Naive thymus-derived CD4-positive, alpha-beta T cell (primary cell): Measurements from ENCODE around the gene EIF6. TPM values are rescaled to one million over a fixed set of nuclear protein-coding genes. Genes with fewer than 3 reads are reported as not detected.
"Not testable (repeated sequence)": the region's sequence is repeated elsewhere in the genome, so short reads cannot be mapped to it uniquely, and the experiment has no call there.

ENCODE experiments used
- ATAC-seq: fragments of 150-1000 bp; cut with Tn5 transposase; 2 replicates; pipeline ENCODE4 v1.10.0; 2021; ENCODE audit warnings: mild to moderate bottlenecking, moderate library complexity
- CTCF ChIA-PET: fragments of 350-600 bp; sonication (Branson Sonifier 250); formaldehyde crosslinking; loops from one replicate; lab custom pipeline; 2021; ENCODE audit warnings: antibody characterized with exemption; lab: Charles Lee
- POLR2A ChIA-PET: fragments of 350-600 bp; sonication (Branson Sonifier 250); formaldehyde crosslinking; loops from one replicate; lab custom pipeline; 2021; ENCODE audit warnings: antibody characterized with exemption, inconsistent platforms; lab: Charles Lee
- DNase-seq, 9 donors: peaks; one replicate each; pipeline versions ENCODE4 v3.0.0 to v3.0.0-alpha.2; 2020 to 2022; ENCODE audit warnings: mixed read lengths in 1 of 9
- H3K27ac ChIP-seq: one replicate; pipeline ENCODE4 v1.7.0; 2013; ENCODE audit warnings: mild to moderate bottlenecking, low read depth, low read length, moderate library complexity
- H3K27me3 ChIP-seq, 2 donors: one replicate each; pipeline ENCODE4 v1.7.0; 2013; ENCODE audit warnings: low read length in 2 of 2, mild to moderate bottlenecking in 2 of 2, moderate library complexity in 2 of 2; ENCODE audit not compliant: control insufficient read depth in 2 of 2, insufficient read depth in 2 of 2
- H3K36me3 ChIP-seq, 3 experiments: 1 replicate in 2 of 3; 2 replicates in 1 of 3; pipeline ENCODE4 v1.7.0; 2013; ENCODE audit warnings: low read length in 3 of 3, mild to moderate bottlenecking in 3 of 3, moderate library complexity in 1 of 3; ENCODE audit not compliant: insufficient read depth in 3 of 3, control insufficient read depth in 2 of 3
- H3K4me1 ChIP-seq, 2 donors: one replicate each; pipeline ENCODE4 v1.7.0; 2013; ENCODE audit warnings: low read length in 2 of 2, mild to moderate bottlenecking in 2 of 2, moderate library complexity in 1 of 2; ENCODE audit not compliant: control insufficient read depth in 2 of 2, insufficient read depth in 2 of 2
- H3K4me3 ChIP-seq: 2 replicates; pipeline ENCODE4 v1.7.0; 2013; ENCODE audit warnings: mild to moderate bottlenecking, low read length
- H3K9me3 ChIP-seq, 3 experiments: 1 replicate in 2 of 3; 2 replicates in 1 of 3; pipeline ENCODE4 v1.7.0; 2013; ENCODE audit warnings: low read length in 3 of 3; ENCODE audit not compliant: control insufficient read depth in 2 of 3
- H3K27ac Mint-ChIP-seq, 9 donors: one replicate each; pipeline ENCODE4 v1.8.0; 2020 to 2022; ENCODE audit warnings: mixed read lengths in 9 of 9, mild to moderate bottlenecking in 8 of 9, moderate library complexity in 5 of 9, inconsistent platforms in 2 of 9
- H3K27me3 Mint-ChIP-seq, 5 donors: one replicate each; pipeline ENCODE4 v1.8.0; 2021 to 2022; ENCODE audit warnings: mixed read lengths in 5 of 5, mild to moderate bottlenecking in 1 of 5
- H3K36me3 Mint-ChIP-seq, 5 donors: one replicate each; pipeline ENCODE4 v1.8.0; 2020 to 2022; ENCODE audit warnings: mixed read lengths in 5 of 5, mild to moderate bottlenecking in 3 of 5, inconsistent platforms in 1 of 5
- H3K4me1 Mint-ChIP-seq, 7 donors: one replicate each; pipeline ENCODE4 v1.8.0; 2020 to 2022; ENCODE audit warnings: mixed read lengths in 7 of 7, mild to moderate bottlenecking in 3 of 7, inconsistent platforms in 1 of 7
- H3K4me3 Mint-ChIP-seq, 10 donors: one replicate each; pipeline ENCODE4 v1.8.0; 2020 to 2022; ENCODE audit warnings: mild to moderate bottlenecking in 10 of 10, mixed read lengths in 10 of 10, moderate library complexity in 6 of 10, inconsistent platforms in 2 of 10
- H3K9me3 Mint-ChIP-seq, 11 donors: one replicate each; pipeline ENCODE4 v1.8.0; 2020 to 2022; ENCODE audit warnings: mixed read lengths in 11 of 11, mild to moderate bottlenecking in 4 of 11, inconsistent platforms in 1 of 11, moderate library complexity in 1 of 11
- intact Hi-C, 2 donors: fragments of 100-400 bp; cut with micrococcal nuclease; formaldehyde crosslinking; loops; one replicate each; pipeline ENCODE4 v1.15.1; 2023
- polyA plus RNA-seq, 2 donors: library from polyadenylated mRNA; unstranded; fragments of 300-500 nt; fragmentation: Illumina TruSeq; gene quantifications; one replicate each; pipeline ENCODE4 v1.2.3, GENCODE V29; 2021
- total RNA-seq, 6 experiments: library from RNA in 5 of 6; stranded (reverse) in 5 of 6; gene quantifications; 1 replicate in 5 of 6; 2 replicates in 1 of 6; pipeline ENCODE4 v1.2.3 and lab custom pipeline; 2021 to 2026

Gene EIF6
- total and polyA plus RNA-seq, 7 experiments from 2014 or later, result 35.4 to 150 (median 55.2) TPM

DNA sequence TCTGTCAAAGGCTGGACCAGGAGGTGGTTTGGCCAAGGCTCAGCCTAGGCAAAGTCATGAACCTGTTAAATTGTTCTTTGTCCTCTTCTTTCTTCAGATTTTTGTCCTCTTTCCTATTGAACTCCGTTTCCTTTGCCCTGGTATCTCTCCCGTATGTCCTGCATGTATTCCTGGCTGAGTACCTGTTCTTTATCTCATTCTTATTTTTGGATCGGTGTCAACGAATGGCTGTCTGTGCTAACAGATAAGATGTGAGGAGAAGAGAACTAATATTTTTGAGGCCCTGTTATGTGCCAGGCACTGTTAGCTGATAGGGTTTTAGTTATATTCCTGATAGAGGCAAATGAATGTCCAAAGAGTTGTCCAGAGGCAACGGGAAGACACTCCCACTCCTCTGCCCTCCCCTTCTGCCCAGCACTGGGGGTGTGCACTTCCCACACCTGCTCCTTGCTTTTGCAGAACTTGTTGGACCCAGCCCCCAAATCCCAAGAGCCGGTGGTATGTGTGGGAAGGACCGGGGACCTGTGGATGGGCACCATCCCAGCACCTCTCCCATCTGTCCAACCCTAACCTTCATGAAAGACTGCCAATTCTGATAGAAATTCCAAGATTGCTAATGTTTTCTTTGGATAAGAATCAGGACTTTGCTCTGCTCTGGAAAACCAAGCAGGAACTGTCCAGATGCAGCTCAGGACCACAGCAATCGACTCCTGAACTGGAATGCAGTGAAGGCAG, 27.2 kb downstream of the EIF6 start:
- no peak overlapping the region for H3K4me3 ChIP-seq
- DNase-seq (no peak), ATAC-seq (no peak)
- no peaks in the 10 kb centered on the region for H3K9me3 Mint-ChIP-seq
- peaks cover 5 to 38% (median 21%) of the 10 kb centered on the region in 5 donors for H3K36me3 Mint-ChIP-seq
- H3K4me1 Mint-ChIP-seq, result peaks cover 2 to 10% (median 6%) of the 10 kb centered on the region in 7 donors
- no peak overlapping the region for H3K4me3 Mint-ChIP-seq
- CTCF ChIA-PET, result no interaction called here
- intact Hi-C loops, result no loop called here
- no peaks in the 10 kb centered on the region for H3K9me3 ChIP-seq
- H3K36me3 ChIP-seq, result peaks cover 0 to 20% (median 0%) of the 10 kb centered on the region in 3 experiments
- POLR2A ChIA-PET, result interaction anchor here (0.5 kb wide), 1 partner anchor 698 kb away, joined by 4 read pairs; no protein-coding TSS in a partner anchor
- H3K27me3 Mint-ChIP-seq, result no peaks in the 10 kb centered on the region
- no peak overlapping the region for H3K27ac ChIP-seq
- H3K4me1 ChIP-seq, result peaks cover 0 to 12% of the 10 kb centered on the region in 2 donors
- H3K27me3 ChIP-seq, result no peaks in the 10 kb centered on the region
- H3K27ac Mint-ChIP-seq, result peak overlapping the region in 1 of 9 donors; percentile 25

- H3K4me1 Mint-ChIP-seq, result peaks cover 9 to 30% (median 21%) of the 10 kb centered on the region in 7 donors
- peaks cover 9 to 36% (median 21%) of the 10 kb centered on the region in 5 donors for H3K36me3 Mint-ChIP-seq
- H3K27me3 Mint-ChIP-seq, result no peaks in the 10 kb centered on the region
- no peak overlapping the region for H3K4me3 Mint-ChIP-seq
- ChIA-PET POLR2A (interaction anchor here (0.7 kb wide), 1 partner anchor 885 kb away, joined by 3 read pairs; no protein-coding TSS in a partner anchor), CTCF (no interaction called here)
- intact Hi-C loops, result no loop called here
- no peak for ATAC-seq
- no peaks in the 10 kb centered on the region for H3K27me3 ChIP-seq
- no peak overlapping the region for H3K27ac ChIP-seq
- peak overlapping the region in 1 of 9 donors; percentile 77 for H3K27ac Mint-ChIP-seq
- peaks cover 12 to 30% of the 10 kb centered on the region in 2 donors for H3K4me1 ChIP-seq
- H3K36me3 ChIP-seq, result peaks cover 0 to 4% (median 0%) of the 10 kb centered on the region in 3 experiments
- no peak for DNase-seq
- H3K4me3 ChIP-seq, result no peak overlapping the region
- no peaks in the 10 kb centered on the region for H3K9me3 Mint-ChIP-seq
- H3K9me3 ChIP-seq, result no peaks in the 10 kb centered on the region
Measured at GRCh38 chr20:35254448-35254999, 30.0 kb downstream of the EIF6 start.

GRCh38 chr20:35253010-35253409, 31.6 kb downstream of the EIF6 start:
- Mint-ChIP-seq H3K4me3 (peak overlapping the region in 1 of 10 donors; percentile 37), H3K4me1 (peaks cover 9 to 30% (median 21%) of the 10 kb centered on the region in 7 donors), H3K27me3 (no peaks in the 10 kb centered on the region), H3K36me3 (peaks cover 9 to 26% (median 21%) of the 10 kb centered on the region in 5 donors), H3K27ac (peak overlapping the region in 1 of 9 donors; percentile 91), H3K9me3 (no peaks in the 10 kb centered on the region)
- no peaks in the 10 kb centered on the region for H3K9me3 ChIP-seq
- no peaks in the 10 kb centered on the region for H3K27me3 ChIP-seq
- POLR2A ChIA-PET, result no interaction called here
- no peaks in the 10 kb centered on the region for H3K36me3 ChIP-seq
- no peak overlapping the region for H3K27ac ChIP-seq
- peaks cover 12 to 30% of the 10 kb centered on the region in 2 donors for H3K4me1 ChIP-seq
- intact Hi-C loops, result loop anchor here in 1 of 2 donors (2.0 kb wide), 1 partner anchor 106 kb away; the partner anchor contains the start of gene EDEM2
- ATAC-seq, result no peak
- DNase-seq, result no peak
- H3K4me3 ChIP-seq, result no peak overlapping the region
- CTCF ChIA-PET, result no interaction called here

- H3K4me3 ChIP-seq, CTCF ChIA-PET, H3K9me3 ChIP-seq, ATAC-seq, H3K36me3 ChIP-seq, H3K27me3 ChIP-seq, H3K9me3 Mint-ChIP-seq, POLR2A ChIA-PET, H3K27me3 Mint-ChIP-seq, DNase-seq: not testable (repeated sequence)
- H3K4me1 ChIP-seq, result peaks cover 12 to 30% of the 10 kb centered on the region in 2 donors
- Mint-ChIP-seq H3K4me1 (peaks cover 10 to 31% (median 21%) of the 10 kb centered on the region in 7 donors), H3K4me3 (peak overlapping the region in 4 of 10 donors; percentile 32 to 79 (median 38)), H3K36me3 (peaks cover 9 to 27% (median 21%) of the 10 kb centered on the region in 5 donors), H3K27ac (peak overlapping the region; percentile 41 to 96 (median 83))
- intact Hi-C loops, result loop anchor here in 1 of 2 donors (1.0 to 2.0 kb wide), 2 partner anchors 25 to 106 kb away; partner anchors contain the start of gene EDEM2
- H3K27ac ChIP-seq, result peak overlapping the region; percentile 6
Measured at GRCh38 chr20:35252598-35252997, 32.0 kb downstream of the EIF6 start.

DNA sequence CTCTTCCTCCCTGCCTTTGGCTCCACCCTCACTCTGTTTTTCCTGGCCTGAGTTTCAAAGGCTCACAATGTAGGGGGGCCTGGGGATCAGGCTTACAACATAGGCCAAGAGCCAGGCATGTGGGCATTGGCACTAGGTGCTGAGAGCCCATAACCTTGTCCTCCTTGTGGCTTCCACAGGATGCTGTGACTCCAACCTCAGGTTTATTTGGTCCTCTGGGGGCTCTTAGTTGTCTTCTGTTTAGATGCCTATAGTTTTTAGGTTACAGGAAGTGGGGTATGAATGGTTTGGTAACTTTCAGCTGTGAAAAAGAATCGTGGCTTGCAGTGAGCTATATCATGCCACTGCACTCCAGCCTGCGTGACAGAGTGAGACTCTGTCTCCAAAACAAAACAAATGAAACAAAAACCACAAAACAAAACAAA, 32.5 kb downstream of the EIF6 start:
- ChIA-PET CTCF (no interaction called here), POLR2A (no interaction called here)
- Histone ChIP-seq H3K36me3 (no peaks in the 10 kb centered on the region), H3K27ac (peak overlapping the region; percentile 6), H3K9me3 (no peaks in the 10 kb centered on the region), H3K4me3 (no peak overlapping the region), H3K27me3 (no peaks in the 10 kb centered on the region), H3K4me1 (peaks cover 12 to 30% of the 10 kb centered on the region in 2 donors)
- no peaks in the 10 kb centered on the region for H3K27me3 Mint-ChIP-seq
- H3K27ac Mint-ChIP-seq, result peak overlapping the region; percentile 41 to 96 (median 83)
- intact Hi-C loops, result loop anchor here in 1 of 2 donors (1.0 to 2.0 kb wide), 2 partner anchors 25 to 105 kb away; partner anchors contain the start of gene EDEM2
- ATAC-seq, result peak; percentile 89
- H3K4me3 Mint-ChIP-seq, result peak overlapping the region in 6 of 10 donors; percentile 13 to 79 (median 38)
- DNase-seq, result peak in 5 of 9 donors; percentile 6 to 46 (median 31)
- no peaks in the 10 kb centered on the region for H3K9me3 Mint-ChIP-seq
- peaks cover 13 to 33% (median 22%) of the 10 kb centered on the region in 7 donors for H3K4me1 Mint-ChIP-seq
- H3K36me3 Mint-ChIP-seq, result peaks cover 6 to 30% (median 17%) of the 10 kb centered on the region in 5 donors

DNA sequence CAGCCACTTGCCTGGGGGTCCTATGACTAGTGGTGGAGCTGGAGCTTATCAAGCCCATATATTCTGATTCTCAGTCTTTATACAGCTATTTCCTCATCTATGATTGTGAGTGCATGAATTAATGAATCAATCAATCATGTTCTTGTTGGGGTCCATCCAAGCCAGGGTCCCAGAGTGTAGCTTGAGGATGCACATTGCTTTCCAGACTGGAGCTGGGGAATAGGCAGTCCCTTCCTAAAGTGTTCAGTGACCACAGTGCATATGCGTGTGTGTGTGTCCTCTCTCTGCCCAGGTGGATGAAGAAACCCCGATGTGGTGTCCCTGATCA, 33.0 kb downstream of the EIF6 start:
- peaks cover 4 to 27% (median 14%) of the 10 kb centered on the region in 5 donors for H3K36me3 Mint-ChIP-seq
- H3K4me3 ChIP-seq, result no peak overlapping the region
- no peak for DNase-seq
- peak overlapping the region in 3 of 10 donors; percentile 27 to 79 (median 32) for H3K4me3 Mint-ChIP-seq
- H3K9me3 Mint-ChIP-seq, result no peaks in the 10 kb centered on the region
- H3K36me3 ChIP-seq, result no peaks in the 10 kb centered on the region
- H3K4me1 ChIP-seq, result peaks cover 12 to 30% of the 10 kb centered on the region in 2 donors
- no peaks in the 10 kb centered on the region for H3K27me3 ChIP-seq
- intact Hi-C loops, result no loop called here
- peaks cover 13 to 33% (median 22%) of the 10 kb centered on the region in 7 donors for H3K4me1 Mint-ChIP-seq
- no peak overlapping the region for H3K27ac ChIP-seq
- H3K27me3 Mint-ChIP-seq, result no peaks in the 10 kb centered on the region
- no peaks in the 10 kb centered on the region for H3K9me3 ChIP-seq
- peak overlapping the region in 6 of 9 donors; percentile 41 to 96 (median 83) for H3K27ac Mint-ChIP-seq
- ChIA-PET POLR2A (no interaction called here), CTCF (interaction anchor here (0.7 kb wide), 1 partner anchor 424 kb away, joined by 3 read pairs; no protein-coding TSS in a partner anchor)
- no peak for ATAC-seq
